ENCODE data around the gene B4GALT2. TPM values are rescaled to one million over a fixed set of nuclear protein-coding genes. Genes with fewer than 3 reads are reported as not detected.
A peak's percentile ranks its signal among the peaks of the same experiment; 100 is the strongest.

The B4GALT2 gene
- total and polyA plus RNA-seq, 9 of the 15 experiments (the other 6 are each of a cell fraction or from before 2014, with no cell fraction given) = 1.3 to 86.8 (median 43.8) TPM

- Histone ChIP-seq H3K4me2 (ENCODE audit: insufficient read depth, low read length) (no peak overlapping the region; the same call in 1 of the 2 replicates), H4K20me1 (replicated peaks; ENCODE audit: control insufficient read depth, insufficient read depth, low read length) (0 out of 2 replicates have a peak, but pooled peaks cover 7% of the 10 kb centered on the region), H3K36me3 (ENCODE audit: control insufficient read depth, insufficient read depth, low read length) (peaks cover 37% of the 10 kb centered on the region), H3K9me3 (replicated peaks; ENCODE audit: control insufficient read depth, insufficient read depth, low read depth, low read length) (no peaks in the 10 kb centered on the region), H3K4me3 (no peak overlapping the region), H3K4me1 (replicated peaks in 1 of 2; ENCODE audit: control insufficient read depth in 2 of 2, insufficient read depth in 2 of 2, low read length in 2 of 2) (peaks cover 16 to 26% of the 10 kb centered on the region in 2 experiments; a peak in 4 of 5 replicates), H2AFZ (ENCODE audit: low read depth, low read length) (no peak overlapping the region), H3K27me3 (ENCODE audit: control insufficient read depth in 2 of 2, insufficient read depth in 2 of 2, low read length in 2 of 2) (no peaks in the 10 kb centered on the region), H3K79me2 (ENCODE audit: control insufficient read depth, insufficient read depth, low read length) (peaks cover 20% of the 10 kb centered on the region), H3K9ac (ENCODE audit: insufficient read depth in 1 of 2, low read depth in 2 of 2, low read length in 2 of 2) (peak overlapping the region in 1 of 2 experiments; percentile 23; a peak in 1 of 4 replicates), H3K27ac (ENCODE audit: extremely low read depth, low read depth, low read length) (no peak overlapping the region), H3K9me1 (ENCODE audit: control insufficient read depth, insufficient read depth, low read length) (no peaks in the 10 kb centered on the region)
- POLR2A ChIA-PET = interaction anchor here (0.9 to 1.6 kb wide), 2 partner anchors 21 to 90 kb away, joined by 3 to 7 read pairs; partner anchors contain the start of gene ATP6V0B
- ATAC-seq = no peak
- intact Hi-C loops (cut with micrococcal nuclease) = no loop called here
- 74% methylated on average over 8 of the region's 8 CpGs for WGBS (ENCODE audit: insufficient coverage, low coverage, missing lambda C conversion rate)
- in situ Hi-C loops (cut with MboI) = no loop called here
- no TSS peak for BruUV-seq (replicated peaks)
- peak in 1 of 4 experiments; percentile 32 for DNase-seq (ENCODE audit: extremely low read depth in 1 of 4, low spot score in 3 of 4)
- TF ChIP-seq ZNF253 (CRISPR knock-in tag; conservative IDR thresholded peaks at IDR 0.05) = no peak
- TF ChIP-seq NFE2 (IDR thresholded peaks at IDR 0.05; ENCODE audit: low read depth) = peak; percentile 36; the same call in 1 of the 2 replicates
- no peak for TF ChIP-seq KDM5B (IDR thresholded peaks at IDR 0.05; ENCODE audit: insufficient replicate concordance, low read depth, low read length)
- TF ChIP-seq MIER1 (IDR thresholded peaks at IDR 0.05; ENCODE audit: low read depth) = no peak
- TF ChIP-seq ZNF140 (CRISPR knock-in tag; IDR thresholded peaks at IDR 0.05) = no peak
- peak; percentile 78 for TF ChIP-seq RFX1 (IDR thresholded peaks at IDR 0.05)
- TF ChIP-seq HDAC8 (tag; IDR thresholded peaks at IDR 0.05) = no peak
- CTCF ChIA-PET (ENCODE audit: low intra/inter-chr PET ratio) = no interaction called here
- FAIRE-seq = no peak
Measured at GRCh38 chr1:43952731-43953346, 26.2 kb upstream of the B4GALT2 start.

Measured in K562 (cell line).